Measurements from ENCODE around the gene PRR5L. TPM values are rescaled to one million over a fixed set of nuclear protein-coding genes. Genes with fewer than 3 reads are reported as not detected.

PRR5L gene
- total and polyA plus RNA-seq, 2 experiments from 2014 or later: 3.1 to 8.9 TPM

GRCh38 chr11:36271794-36272407 lies 24.2 kb upstream of the PRR5L start:
- DNase-seq (ENCODE audit: low spot score): no peak

More at GRCh38 chr11:36271794-36272407, 24.2 kb upstream of the PRR5L start:
- Mint-ChIP-seq H3K9me3 (no peaks in the 10 kb centered on the region), H3K27ac (no peak overlapping the region), H3K4me3 (no peak overlapping the region), H3K27me3 (ENCODE audit: insufficient read depth, low read depth, poor library complexity) (peaks cover 6% of the 10 kb centered on the region), H3K4me1 (no peaks in the 10 kb centered on the region), H3K36me3 (ENCODE audit: low read depth) (peaks cover 9% of the 10 kb centered on the region)
- no peak overlapping the region for H2AFZ ChIP-seq
- H3K79me2 ChIP-seq (replicated peaks; ENCODE audit: insufficient read depth): no peaks in the 10 kb centered on the region
- no peak for ATAC-seq
- no peaks in the 10 kb centered on the region for H3K27me3 ChIP-seq (ENCODE audit: insufficient read depth)
- no peaks in the 10 kb centered on the region for H4K20me1 ChIP-seq (replicated peaks; ENCODE audit: insufficient read depth)
- H3K4me1 ChIP-seq (ENCODE audit: insufficient read depth): no peaks in the 10 kb centered on the region
- no peaks in the 10 kb centered on the region for H3K9me2 ChIP-seq (ENCODE audit: insufficient read depth)
- no peak overlapping the region for H3K4me2 ChIP-seq
- no peak overlapping the region for H3K27ac ChIP-seq (ENCODE audit: low read depth)
- no peaks in the 10 kb centered on the region for H3K36me3 ChIP-seq (ENCODE audit: insufficient read depth)
- H3F3A ChIP-seq (replicated peaks; ENCODE audit: low read depth): no peaks in the 10 kb centered on the region
- TF ChIP-seq REST (IDR thresholded peaks at IDR 0.05; ENCODE audit: unreplicated experiment): no peak
- no peak for TF ChIP-seq JUNB (IDR thresholded peaks at IDR 0.05; ENCODE audit: unreplicated experiment)
- peak; percentile 29 to 51; a peak in 3 of 4 replicates for TF ChIP-seq CTCF (conservative IDR thresholded peaks at IDR 0.05; ENCODE audit: low read depth in 2 of 2)
- H3K4me3 ChIP-seq: no peak overlapping the region

Measured in GM23338 (cell line).